BE2C (cell line): ENCODE results near the gene AAK1.

Experiments
- DNase-seq: peaks from one replicate; pipeline ENCODE4 v3.0.0-alpha.2; 2020
- H3K27me3 ChIP-seq: fragments of 250-450 bp; sonication (Bioruptor Pico); 2 replicates; pipeline ENCODE4 v1.5.1; 2020; ENCODE audit warnings: mild to moderate bottlenecking
- H3K36me3 ChIP-seq: fragments of 250-450 bp; sonication (Bioruptor Pico); 2 replicates; pipeline ENCODE4 v1.5.1; 2020; ENCODE audit warnings: mild to moderate bottlenecking
- H3K4me1 ChIP-seq: fragments of 250-450 bp; sonication (Bioruptor Pico); 2 replicates; pipeline ENCODE4 v1.5.1; 2020
- H3K4me3 ChIP-seq: 2 replicates; pipeline ENCODE4 v1.5.1; 2011; ENCODE audit warnings: low read depth, low read length
- H3K9me3 ChIP-seq: fragments of 250-450 bp; sonication (Bioruptor Pico); 2 replicates; pipeline ENCODE4 v1.5.1; 2020
- TF ChIP-seq, protein P1 (sequence below): IDR thresholded peaks from 2 replicates; pipeline ENCODE4 v1.5.1; 2012; ENCODE audit warnings: mild to moderate bottlenecking, low read depth, low read length

Gene AAK1

DNA sequence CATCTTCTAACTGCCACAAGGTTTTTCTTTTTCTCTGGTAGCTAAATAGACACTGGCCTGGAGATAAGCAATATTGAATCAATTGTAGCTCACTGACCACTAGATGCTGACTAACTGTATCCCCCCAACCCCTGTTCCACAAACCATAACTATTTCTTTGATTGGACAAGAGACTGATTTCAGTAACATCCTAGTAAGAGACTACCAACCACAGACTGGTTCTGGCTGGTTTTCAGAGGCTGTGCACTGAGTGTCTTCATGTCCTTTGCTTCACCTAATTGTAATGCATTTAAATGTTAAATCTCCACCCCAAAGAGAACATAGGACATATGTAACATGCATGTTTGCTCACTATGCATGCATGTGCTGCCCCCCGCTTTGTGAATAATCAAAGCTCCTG is 3.2 kb upstream of the AAK1 start:
- no peaks in the 10 kb centered on the region for H3K36me3 ChIP-seq
- H3K4me3 ChIP-seq, result no peak overlapping the region
- DNase-seq, result no peak
- H3K27me3 ChIP-seq, result no peaks in the 10 kb centered on the region
- TF ChIP-seq, protein P1, sequence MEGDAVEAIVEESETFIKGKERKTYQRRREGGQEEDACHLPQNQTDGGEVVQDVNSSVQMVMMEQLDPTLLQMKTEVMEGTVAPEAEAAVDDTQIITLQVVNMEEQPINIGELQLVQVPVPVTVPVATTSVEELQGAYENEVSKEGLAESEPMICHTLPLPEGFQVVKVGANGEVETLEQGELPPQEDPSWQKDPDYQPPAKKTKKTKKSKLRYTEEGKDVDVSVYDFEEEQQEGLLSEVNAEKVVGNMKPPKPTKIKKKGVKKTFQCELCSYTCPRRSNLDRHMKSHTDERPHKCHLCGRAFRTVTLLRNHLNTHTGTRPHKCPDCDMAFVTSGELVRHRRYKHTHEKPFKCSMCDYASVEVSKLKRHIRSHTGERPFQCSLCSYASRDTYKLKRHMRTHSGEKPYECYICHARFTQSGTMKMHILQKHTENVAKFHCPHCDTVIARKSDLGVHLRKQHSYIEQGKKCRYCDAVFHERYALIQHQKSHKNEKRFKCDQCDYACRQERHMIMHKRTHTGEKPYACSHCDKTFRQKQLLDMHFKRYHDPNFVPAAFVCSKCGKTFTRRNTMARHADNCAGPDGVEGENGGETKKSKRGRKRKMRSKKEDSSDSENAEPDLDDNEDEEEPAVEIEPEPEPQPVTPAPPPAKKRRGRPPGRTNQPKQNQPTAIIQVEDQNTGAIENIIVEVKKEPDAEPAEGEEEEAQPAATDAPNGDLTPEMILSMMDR, result no peak
- H3K4me1 ChIP-seq, result no peaks in the 10 kb centered on the region
- no peaks in the 10 kb centered on the region for H3K9me3 ChIP-seq

DNA sequence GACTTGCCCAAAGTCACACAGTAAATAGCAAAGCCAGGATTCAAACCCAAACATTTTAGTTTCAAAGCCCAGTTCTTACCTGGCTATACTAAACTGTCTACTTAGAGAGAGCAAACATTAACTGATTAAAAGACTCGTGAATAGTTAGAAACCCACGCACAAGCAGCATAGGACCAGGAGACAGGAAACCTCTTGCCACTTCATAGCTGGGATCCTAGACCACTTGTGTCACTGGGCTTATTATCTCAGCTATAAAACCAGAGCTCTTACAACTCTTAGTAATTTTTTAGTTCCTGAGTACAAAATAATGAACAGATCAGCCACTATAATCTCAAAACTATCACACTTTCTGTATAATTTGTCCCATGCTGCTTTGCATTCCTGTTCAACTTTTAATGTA is 2.4 kb upstream of the AAK1 start:
- Histone ChIP-seq H3K4me1 (no peaks in the 10 kb centered on the region), H3K4me3 (no peak overlapping the region), H3K27me3 (no peaks in the 10 kb centered on the region), H3K36me3 (no peaks in the 10 kb centered on the region), H3K9me3 (no peaks in the 10 kb centered on the region)
- DNase-seq, result no peak
- TF ChIP-seq, protein P1, result no peak

DNA sequence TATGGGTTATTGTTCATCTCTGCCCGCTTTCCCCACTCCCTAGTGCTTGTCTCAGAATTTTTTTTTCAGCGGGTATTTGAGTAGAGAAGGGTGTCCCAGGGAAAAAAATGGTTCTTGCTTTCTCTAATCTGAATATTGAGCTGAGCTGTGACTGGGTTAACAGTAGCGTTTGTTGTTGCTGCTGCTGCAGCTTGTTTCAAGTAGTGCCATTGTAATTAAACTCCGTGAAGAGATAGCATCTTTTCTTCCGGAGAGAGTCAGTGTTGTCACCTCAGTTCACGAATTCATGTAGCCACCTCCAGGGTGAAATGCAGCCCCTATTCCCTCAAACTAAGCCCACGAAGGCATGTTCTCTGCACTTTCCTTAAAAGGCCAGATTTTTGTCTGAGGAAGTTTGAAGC is 1.5 kb upstream of the AAK1 start:
- H3K27me3 ChIP-seq, result no peaks in the 10 kb centered on the region
- H3K9me3 ChIP-seq, result no peaks in the 10 kb centered on the region
- H3K4me3 ChIP-seq, result peak overlapping the region; percentile 79
- H3K36me3 ChIP-seq, result no peaks in the 10 kb centered on the region
- TF ChIP-seq, protein P1, result no peak
- H3K4me1 ChIP-seq, result no peaks in the 10 kb centered on the region
- DNase-seq, result no peak

DNA sequence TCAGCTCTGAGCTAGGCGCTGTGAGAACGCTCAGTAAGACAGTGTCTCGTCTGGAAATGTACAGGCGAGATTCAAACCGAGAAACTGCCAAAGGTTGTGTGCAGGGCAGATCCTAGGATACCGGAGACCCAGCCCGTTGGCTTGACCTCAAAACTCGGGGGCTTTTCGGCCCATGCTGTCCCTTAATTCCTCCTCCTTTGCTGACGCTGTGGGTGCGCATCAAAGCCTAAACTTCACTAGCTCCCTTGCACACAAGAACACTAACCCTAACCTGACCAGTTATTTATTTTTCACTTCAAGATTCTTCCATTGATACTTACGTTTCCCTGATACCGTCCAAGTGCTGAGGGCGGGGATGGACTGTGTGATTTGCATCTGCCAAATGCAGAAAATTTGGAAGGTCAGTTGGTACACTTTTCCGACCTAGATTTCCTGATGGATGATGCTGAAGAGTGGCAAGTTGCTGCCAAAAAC is 1.0 kb upstream of the AAK1 start:
- Histone ChIP-seq H3K9me3 (no peaks in the 10 kb centered on the region), H3K4me1 (no peaks in the 10 kb centered on the region), H3K4me3 (peak overlapping the region; percentile 79), H3K36me3 (no peaks in the 10 kb centered on the region), H3K27me3 (no peaks in the 10 kb centered on the region)
- no peak for DNase-seq
- TF ChIP-seq, protein P1, result no peak

DNA sequence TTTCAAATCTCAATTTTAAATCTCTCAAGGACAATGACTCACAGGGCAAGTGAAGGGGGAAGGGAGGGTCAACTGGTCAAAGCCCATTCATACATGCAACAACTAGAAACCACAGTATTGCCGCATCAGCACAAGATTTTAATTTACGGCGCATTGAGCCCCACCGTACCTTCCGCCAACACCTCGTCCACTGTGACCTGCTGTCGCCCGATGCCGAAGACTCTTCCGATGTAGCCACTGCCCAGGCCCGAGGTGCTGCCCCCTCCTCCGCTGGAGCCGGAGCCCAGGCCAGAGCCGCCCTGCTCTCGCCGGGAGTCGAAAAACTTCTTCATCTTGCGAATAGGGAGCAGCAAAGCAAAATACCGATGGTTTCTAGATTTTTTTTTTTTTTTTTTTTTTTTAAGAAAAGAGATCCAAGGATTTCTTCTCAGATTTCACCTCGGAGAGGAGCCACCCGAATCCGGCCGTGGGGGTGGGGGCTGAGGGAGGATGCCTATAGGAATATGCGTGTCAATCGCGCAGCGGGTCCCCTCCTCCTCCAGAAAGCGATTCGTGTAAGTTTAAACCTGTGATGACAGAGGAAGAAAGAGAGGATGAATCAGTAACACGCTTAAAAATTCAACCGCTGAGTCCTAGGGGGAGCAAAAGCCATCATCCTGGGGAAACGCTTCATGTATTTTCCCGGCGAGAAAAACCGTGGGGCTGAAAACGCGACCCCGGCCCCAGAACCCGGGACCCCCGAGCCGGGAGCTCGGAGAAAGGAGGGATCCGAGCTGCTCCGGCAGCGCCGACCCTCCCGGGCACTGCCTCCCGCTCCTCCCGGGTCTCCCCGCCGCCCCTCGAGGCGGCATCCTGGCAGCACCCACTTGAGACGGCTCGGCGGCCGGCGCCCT is 584 bp downstream of the AAK1 start:
- TF ChIP-seq, protein P1, result no peak
- Histone ChIP-seq H3K9me3 (no peaks in the 10 kb centered on the region), H3K36me3 (no peaks in the 10 kb centered on the region), H3K4me1 (no peaks in the 10 kb centered on the region), H3K4me3 (peak overlapping the region; percentile 79), H3K27me3 (no peaks in the 10 kb centered on the region)
- DNase-seq, result peak; percentile 38
